K562 (cell line): ENCODE data around the gene CD72. TPM values are rescaled to one million over a fixed set of nuclear protein-coding genes. Genes with fewer than 3 reads are reported as not detected.
A peak's percentile ranks its signal among the peaks of the same experiment; 100 is the strongest.

ENCODE experiments used
- HBP1 ChIP-seq: fragments of 450-650 bp; formaldehyde crosslinking; IDR thresholded peaks from 2 replicates; pipeline ENCODE4 v1.4.0; 2022; ENCODE audit warnings: missing genetic modification characterization
- RB1 ChIP-seq: fragments of 450-650 bp; IDR thresholded peaks from 2 replicates; pipeline ENCODE4 v1.6.1; 2017; ENCODE audit warnings: low read depth, mild to moderate bottlenecking
- ZEB2 ChIP-seq: fragments of 450-650 bp; IDR thresholded peaks from 2 replicates; pipeline ENCODE4 v1.6.1; 2016
- ZFP1 ChIP-seq: fragments of 450-650 bp; formaldehyde crosslinking; IDR thresholded peaks from 2 replicates; pipeline ENCODE4 v1.4.0; 2020; ENCODE audit warnings: mild to moderate bottlenecking, mixed read lengths
- ZNF232 ChIP-seq: sonication (generic); formaldehyde crosslinking; IDR thresholded peaks from 2 replicates; pipeline ENCODE4 v1.8.0; 2022; ENCODE audit warnings: mild to moderate bottlenecking, missing genetic modification reagents
- polyA plus RNA-seq, 8 experiments: library from polyadenylated mRNA; depleted of rRNA in 4 of 8; stranded (reverse) in 5 of 8; unstranded in 3 of 8; fragments of >200 nt; fragmentation: Nextera tagmentation in 2 of 8; fragmentation: Illumina TruSeq in 1 of 8; extraction: Ambion mirVana in 2 of 8; extraction: Trizol in 1 of 8; gene quantifications; 2 replicates each; pipeline versions ENCODE4 v1.2.1 to v1.2.3, GENCODE V29; 2011 to 2014; ENCODE audit warnings: inconsistent platforms in 1 of 8, missing spikeins in 1 of 8
- total RNA-seq, 7 experiments: library from RNA; depleted of rRNA in 6 of 7; stranded (reverse); fragments of >200 nt in 6 of 7; fragmentation: Illumina TruSeq in 2 of 7; extraction: Trizol in 2 of 7; gene quantifications; 2 replicates each; pipeline versions ENCODE4 v1.2.1 to v1.2.3, GENCODE V29; 2011 to 2021; ENCODE audit warnings: low replicate concordance in 1 of 7
- TF ChIP-seq, protein P1 (sequence below), 3 experiments: fragments of 200-800 bp in 1 of 3; fragments of 250-450 bp in 1 of 3; fragments of 450-650 bp in 1 of 3; sonication (Bioruptor Pico) in 1 of 3; sonication (Bioruptor generic) in 1 of 3; formaldehyde crosslinking in 1 of 3; IDR thresholded peaks; 2 replicates each; pipeline versions ENCODE4 v1.6.1 to v1.8.0; 2016 to 2022; ENCODE audit warnings: mild to moderate bottlenecking in 2 of 3, missing genetic modification characterization in 2 of 3, missing compliant biosample characterization in 1 of 3, moderate library complexity in 1 of 3
- TF ChIP-seq, protein P2 (sequence below): fragments of 250-450 bp; sonication (Bioruptor Pico); IDR thresholded peaks from 2 replicates; pipeline ENCODE4 v1.4.0; 2020

CD72 gene
- total and polyA plus RNA-seq, 9 of the 15 experiments (the other 6 are each of a cell fraction or from before 2014, with no cell fraction given) = 0.11 to 0.78 (median 0.27) TPM; not detected in 1

DNA sequence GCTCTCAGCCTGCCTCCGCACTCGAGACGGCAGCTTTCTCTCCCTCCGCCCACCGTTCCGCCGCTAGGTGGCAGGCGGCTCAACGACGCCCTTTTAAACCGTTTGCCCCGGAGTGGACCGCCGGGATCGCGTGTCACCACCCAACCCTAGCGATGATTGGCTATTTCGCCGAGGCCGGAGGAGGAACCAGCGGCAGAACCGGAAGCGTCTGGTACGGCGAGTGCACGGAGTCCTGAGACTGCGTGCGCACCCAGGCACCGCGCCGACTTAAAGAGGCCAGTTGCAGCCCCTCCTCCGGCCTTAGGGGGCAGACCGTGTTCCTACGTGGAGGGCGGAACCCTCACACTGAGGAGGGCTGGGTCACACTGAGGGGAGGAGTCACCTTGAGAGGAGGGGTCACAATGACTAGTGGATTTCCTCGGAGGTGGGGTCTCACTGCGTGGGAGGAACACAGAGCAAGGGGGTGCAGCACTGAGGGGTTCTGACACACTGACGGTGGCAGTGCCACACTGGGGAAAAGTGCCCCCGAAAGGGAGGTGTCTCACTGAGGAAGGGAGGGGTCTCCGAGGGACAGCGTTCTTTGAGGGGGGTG is 14.1 kb downstream of the CD72 start (continued):
- TF ChIP-seq, protein P1, sequence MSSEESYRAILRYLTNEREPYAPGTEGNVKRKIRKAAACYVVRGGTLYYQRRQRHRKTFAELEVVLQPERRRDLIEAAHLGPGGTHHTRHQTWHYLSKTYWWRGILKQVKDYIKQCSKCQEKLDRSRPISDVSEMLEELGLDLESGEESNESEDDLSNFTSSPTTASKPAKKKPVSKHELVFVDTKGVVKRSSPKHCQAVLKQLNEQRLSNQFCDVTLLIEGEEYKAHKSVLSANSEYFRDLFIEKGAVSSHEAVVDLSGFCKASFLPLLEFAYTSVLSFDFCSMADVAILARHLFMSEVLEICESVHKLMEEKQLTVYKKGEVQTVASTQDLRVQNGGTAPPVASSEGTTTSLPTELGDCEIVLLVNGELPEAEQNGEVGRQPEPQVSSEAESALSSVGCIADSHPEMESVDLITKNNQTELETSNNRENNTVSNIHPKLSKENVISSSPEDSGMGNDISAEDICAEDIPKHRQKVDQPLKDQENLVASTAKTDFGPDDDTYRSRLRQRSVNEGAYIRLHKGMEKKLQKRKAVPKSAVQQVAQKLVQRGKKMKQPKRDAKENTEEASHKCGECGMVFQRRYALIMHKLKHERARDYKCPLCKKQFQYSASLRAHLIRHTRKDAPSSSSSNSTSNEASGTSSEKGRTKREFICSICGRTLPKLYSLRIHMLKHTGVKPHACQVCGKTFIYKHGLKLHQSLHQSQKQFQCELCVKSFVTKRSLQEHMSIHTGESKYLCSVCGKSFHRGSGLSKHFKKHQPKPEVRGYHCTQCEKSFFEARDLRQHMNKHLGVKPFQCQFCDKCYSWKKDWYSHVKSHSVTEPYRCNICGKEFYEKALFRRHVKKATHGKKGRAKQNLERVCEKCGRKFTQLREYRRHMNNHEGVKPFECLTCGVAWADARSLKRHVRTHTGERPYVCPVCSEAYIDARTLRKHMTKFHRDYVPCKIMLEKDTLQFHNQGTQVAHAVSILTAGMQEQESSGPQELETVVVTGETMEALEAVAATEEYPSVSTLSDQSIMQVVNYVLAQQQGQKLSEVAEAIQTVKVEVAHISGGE (CRISPR knock-in tag; IDR thresholded peaks at IDR 0.05) = peak in 1 of 3 experiments; percentile 63; a peak in 2 of 6 replicates
- no peak for TF ChIP-seq ZFP1 (CRISPR knock-in tag)
- no peak for TF ChIP-seq ZNF232 (CRISPR knock-in tag)
- peak; percentile 2; the same call in 1 of the 2 replicates for TF ChIP-seq RB1
- TF ChIP-seq HBP1 = 0 out of 2 replicates have a peak, but pooled peaks have one; percentile 29
- TF ChIP-seq, protein P2, sequence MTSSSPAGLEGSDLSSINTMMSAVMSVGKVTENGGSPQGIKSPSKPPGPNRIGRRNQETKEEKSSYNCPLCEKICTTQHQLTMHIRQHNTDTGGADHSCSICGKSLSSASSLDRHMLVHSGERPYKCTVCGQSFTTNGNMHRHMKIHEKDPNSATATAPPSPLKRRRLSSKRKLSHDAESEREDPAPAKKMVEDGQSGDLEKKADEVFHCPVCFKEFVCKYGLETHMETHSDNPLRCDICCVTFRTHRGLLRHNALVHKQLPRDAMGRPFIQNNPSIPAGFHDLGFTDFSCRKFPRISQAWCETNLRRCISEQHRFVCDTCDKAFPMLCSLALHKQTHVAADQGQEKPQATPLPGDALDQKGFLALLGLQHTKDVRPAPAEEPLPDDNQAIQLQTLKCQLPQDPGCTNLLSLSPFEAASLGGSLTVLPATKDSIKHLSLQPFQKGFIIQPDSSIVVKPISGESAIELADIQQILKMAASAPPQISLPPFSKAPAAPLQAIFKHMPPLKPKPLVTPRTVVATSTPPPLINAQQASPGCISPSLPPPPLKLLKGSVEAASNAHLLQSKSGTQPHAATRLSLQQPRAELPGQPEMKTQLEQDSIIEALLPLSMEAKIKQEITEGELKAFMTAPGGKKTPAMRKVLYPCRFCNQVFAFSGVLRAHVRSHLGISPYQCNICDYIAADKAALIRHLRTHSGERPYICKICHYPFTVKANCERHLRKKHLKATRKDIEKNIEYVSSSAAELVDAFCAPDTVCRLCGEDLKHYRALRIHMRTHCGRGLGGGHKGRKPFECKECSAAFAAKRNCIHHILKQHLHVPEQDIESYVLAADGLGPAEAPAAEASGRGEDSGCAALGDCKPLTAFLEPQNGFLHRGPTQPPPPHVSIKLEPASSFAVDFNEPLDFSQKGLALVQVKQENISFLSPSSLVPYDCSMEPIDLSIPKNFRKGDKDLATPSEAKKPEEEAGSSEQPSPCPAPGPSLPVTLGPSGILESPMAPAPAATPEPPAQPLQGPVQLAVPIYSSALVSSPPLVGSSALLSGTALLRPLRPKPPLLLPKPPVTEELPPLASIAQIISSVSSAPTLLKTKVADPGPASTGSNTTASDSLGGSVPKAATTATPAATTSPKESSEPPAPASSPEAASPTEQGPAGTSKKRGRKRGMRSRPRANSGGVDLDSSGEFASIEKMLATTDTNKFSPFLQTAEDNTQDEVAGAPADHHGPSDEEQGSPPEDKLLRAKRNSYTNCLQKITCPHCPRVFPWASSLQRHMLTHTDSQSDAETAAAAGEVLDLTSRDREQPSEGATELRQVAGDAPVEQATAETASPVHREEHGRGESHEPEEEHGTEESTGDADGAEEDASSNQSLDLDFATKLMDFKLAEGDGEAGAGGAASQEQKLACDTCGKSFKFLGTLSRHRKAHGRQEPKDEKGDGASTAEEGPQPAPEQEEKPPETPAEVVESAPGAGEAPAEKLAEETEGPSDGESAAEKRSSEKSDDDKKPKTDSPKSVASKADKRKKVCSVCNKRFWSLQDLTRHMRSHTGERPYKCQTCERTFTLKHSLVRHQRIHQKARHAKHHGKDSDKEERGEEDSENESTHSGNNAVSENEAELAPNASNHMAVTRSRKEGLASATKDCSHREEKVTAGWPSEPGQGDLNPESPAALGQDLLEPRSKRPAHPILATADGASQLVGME = 0 out of 2 replicates have a peak, but pooled peaks have one; percentile 46
- TF ChIP-seq ZEB2 = no peak
